ENCODE measurements around the gene CACNA1H. TPM values are rescaled to one million over a fixed set of nuclear protein-coding genes. Genes with fewer than 3 reads are reported as not detected.
A peak's percentile ranks its signal among the peaks of the same experiment; 100 is the strongest.
"Not testable (repeated sequence)": the region's sequence is repeated elsewhere in the genome, so short reads cannot be mapped to it uniquely, and the experiment has no call there.

The CACNA1H gene
- total RNA-seq, 1 donor from 2014 or later, result 3.2 TPM

DNA sequence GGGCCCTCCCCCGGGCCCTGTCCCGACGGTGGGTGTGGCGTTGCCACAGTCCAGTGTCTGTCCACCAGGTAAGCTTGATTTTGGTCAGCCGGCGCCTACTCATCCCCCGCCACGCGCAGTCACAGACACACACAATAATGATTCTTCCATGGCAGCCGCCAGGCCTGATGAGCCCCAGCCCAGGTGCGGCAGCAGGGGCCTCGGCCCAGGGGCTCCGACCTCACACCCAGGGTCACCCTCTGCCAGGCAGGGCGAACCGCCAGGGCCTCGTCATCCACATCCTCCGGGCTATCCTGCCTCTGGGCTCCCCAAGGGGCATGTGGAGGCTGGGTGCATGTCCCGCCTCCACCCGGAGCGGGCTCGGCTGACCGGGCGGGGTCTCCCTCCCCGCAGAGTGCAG is 64.6 kb downstream of the CACNA1H start:
- DNase-seq (no peak), ATAC-seq (no peak)
- intact Hi-C loops (cut with micrococcal nuclease), result no loop called here

DNA sequence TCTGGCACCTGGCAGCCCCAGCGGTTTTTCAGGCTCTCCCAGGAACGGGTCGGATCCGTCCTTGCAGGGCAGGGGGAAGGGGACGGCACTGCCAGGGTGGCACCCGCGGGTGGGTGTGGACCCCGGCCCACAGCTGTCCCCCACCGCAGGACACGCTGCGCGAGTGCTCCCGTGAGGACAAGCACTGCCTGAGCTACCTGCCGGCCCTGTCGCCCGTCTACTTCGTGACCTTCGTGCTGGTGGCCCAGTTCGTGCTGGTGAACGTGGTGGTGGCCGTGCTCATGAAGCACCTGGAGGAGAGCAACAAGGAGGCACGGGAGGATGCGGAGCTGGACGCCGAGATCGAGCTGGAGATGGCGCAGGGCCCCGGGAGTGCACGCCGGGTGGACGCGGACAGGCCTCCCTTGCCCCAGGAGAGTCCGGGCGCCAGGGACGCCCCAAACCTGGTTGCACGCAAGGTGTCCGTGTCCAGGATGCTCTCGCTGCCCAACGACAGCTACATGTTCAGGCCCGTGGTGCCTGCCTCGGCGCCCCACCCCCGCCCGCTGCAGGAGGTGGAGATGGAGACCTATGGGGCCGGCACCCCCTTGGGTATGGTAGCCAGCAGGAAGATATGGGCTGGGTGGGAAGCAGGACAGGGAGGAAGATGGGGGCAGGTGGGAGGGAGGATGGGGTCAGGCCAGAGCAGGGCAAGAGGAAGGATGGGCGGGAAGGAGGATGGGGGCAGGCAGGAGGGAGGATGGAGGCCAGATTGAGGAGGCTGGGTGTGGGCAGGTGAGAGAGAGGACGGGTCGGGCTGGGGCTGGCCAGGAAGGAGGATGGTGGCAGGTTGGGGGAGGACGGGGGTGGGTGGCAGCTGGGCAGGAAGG is 65.4 kb downstream of the CACNA1H start:
- ATAC-seq, result no peak
- intact Hi-C loops (cut with micrococcal nuclease), result no loop called here
- no peak for DNase-seq

DNA sequence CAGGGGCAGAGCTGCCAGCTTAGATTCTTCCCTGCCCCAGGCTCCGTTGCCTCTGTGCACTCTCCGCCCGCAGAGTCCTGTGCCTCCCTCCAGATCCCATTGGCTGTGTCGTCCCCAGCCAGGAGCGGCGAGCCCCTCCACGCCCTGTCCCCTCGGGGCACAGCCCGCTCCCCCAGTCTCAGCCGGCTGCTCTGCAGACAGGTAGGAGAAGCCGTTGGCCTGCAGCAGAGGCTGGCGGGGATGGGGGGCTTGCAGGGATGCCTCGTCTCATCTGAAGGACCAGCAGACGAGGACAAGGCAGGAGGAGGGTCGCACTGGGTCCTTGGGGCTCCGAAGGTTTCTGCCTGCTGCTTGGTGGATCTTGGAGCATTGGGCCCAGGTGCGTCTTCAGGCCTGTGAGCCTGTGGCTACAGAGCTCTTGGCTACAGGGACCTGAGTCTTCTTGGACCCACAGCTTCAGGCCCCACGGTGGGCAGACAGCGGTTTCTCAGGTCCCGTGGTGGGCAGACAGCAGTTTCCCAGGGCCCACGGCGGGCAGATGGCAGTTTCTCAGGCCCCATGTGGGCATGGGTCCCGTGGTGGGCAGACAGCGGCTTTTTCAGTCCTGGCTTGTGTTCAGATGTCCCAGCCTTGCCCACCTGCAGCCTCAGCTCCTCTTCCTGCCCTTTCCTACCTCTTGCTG is 66.2 kb downstream of the CACNA1H start:
- intact Hi-C loops (cut with micrococcal nuclease), result no loop called here
- DNase-seq, result no peak
- no peak for ATAC-seq

DNA sequence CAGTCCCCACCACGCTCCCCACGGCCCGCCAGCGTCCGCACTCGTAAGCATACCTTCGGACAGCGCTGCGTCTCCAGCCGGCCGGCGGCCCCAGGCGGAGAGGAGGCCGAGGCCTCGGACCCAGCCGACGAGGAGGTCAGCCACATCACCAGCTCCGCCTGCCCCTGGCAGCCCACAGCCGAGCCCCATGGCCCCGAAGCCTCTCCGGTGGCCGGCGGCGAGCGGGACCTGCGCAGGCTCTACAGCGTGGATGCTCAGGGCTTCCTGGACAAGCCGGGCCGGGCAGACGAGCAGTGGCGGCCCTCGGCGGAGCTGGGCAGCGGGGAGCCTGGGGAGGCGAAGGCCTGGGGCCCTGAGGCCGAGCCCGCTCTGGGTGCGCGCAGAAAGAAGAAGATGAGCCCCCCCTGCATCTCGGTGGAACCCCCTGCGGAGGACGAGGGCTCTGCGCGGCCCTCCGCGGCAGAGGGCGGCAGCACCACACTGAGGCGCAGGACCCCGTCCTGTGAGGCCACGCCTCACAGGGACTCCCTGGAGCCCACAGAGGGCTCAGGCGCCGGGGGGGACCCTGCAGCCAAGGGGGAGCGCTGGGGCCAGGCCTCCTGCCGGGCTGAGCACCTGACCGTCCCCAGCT is 67.3 kb downstream of the CACNA1H start:
- DNase-seq, result no peak
- intact Hi-C loops (cut with micrococcal nuclease), result no loop called here
- ATAC-seq, result no peak

DNA sequence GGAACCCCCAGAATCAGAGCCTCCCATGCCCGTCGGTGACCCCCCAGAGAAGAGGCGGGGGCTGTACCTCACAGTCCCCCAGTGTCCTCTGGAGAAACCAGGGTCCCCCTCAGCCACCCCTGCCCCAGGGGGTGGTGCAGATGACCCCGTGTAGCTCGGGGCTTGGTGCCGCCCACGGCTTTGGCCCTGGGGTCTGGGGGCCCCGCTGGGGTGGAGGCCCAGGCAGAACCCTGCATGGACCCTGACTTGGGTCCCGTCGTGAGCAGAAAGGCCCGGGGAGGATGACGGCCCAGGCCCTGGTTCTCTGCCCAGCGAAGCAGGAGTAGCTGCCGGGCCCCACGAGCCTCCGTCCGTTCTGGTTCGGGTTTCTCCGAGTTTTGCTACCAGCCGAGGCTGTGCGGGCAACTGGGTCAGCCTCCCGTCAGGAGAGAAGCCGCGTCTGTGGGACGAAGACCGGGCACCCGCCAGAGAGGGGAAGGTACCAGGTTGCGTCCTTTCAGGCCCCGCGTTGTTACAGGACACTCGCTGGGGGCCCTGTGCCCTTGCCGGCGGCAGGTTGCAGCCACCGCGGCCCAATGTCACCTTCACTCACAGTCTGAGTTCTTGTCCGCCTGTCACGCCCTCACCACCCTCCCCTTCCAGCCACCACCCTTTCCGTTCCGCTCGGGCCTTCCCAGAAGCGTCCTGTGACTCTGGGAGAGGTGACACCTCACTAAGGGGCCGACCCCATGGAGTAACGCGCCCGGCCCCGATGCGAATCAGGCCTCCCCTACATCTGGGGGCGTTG is 68.1 kb downstream of the CACNA1H start:
- ATAC-seq, result peak; percentile 11

DNA sequence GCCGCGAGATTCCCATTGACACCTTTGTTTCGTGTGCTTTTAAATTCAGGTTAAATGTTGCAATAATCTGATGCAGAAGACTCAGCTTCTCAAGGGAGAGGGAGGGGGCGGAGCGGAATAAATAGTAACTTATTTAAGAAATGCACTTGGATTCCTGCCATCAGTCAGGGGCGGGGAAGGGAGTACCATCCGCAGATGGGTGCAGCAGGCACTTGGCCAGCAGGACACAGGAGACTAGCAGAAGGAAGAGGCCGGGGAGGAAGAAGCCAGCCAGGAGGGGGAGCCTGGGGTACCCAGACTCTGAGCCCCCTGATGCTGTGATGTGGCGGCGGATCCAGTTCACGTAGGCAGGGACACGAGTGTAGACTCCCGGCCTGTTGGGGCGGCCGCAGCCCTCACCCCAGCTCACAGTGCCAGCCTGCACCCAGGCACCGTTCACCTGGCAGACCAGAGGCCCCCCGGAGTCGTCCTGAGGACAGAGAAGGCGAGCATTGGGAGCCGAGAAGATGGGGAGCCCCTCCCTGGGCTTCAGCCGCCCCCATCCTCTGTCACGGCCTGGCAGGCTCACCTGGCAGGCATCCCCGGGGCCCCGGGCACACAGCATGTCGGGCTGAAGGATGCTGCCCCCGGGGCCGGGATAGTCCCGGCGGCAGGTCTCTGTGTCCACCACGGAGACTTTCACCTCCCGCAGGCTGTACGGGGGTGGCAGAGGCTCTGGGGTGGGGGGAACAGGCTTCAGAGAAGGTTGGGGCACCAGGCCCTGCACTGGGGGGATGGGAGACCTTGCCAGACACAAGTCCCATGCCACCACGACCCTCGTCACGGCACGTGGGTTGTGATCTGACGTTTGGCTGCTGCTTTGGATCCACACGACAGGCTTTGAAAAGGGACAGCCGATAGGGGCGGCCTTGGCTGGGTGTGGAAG is 69.0 kb downstream of the CACNA1H start:
- ATAC-seq (no peak), DNase-seq (no peak)
- intact Hi-C loops (cut with micrococcal nuclease), result no loop called here

More for the DNA sequence above, 68.1 kb downstream of the CACNA1H start:
- intact Hi-C loops (cut with micrococcal nuclease), result no loop called here
- DNase-seq, result no peak

DNA sequence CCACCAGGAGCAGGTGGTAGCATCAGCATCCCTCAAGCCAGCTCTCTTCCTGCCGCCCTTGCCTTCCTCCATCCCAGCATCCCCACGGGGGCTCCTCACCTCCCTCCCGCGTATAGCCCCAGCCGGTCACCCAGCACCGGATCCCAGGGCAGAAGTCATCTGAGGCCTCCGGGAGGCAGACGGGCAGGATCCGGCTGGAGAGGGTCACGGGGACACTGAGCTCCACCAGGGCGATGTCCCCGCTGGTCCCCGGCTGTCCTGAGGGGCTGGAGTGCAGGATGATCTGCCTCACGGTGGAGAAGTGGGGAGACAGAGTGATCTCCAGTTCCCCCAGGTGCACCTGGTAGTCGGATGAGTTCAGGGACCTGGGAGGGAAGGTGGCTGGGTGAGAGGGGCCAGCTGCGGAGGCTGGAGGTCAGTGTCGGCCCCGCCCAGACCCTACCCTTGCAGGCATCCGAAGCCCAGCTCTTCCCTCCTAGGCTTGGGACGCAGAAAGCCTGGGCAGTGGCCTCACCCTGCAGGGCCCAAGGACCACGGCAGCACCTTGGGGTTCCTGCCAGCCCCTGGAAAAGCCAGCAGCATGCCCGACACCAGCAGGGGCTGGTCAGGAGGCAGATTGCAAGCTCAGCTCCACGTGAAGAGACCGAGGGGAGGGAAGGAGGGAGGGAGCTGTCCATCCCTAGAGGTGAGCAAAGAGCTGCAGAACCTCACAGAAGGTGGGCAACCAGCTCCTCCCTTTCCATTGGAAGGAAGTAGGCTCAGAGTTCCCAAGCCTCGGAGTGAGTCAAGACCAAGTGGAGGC is 69.8 kb downstream of the CACNA1H start:
- intact Hi-C loops (cut with micrococcal nuclease), result no loop called here
- ATAC-seq (no peak), DNase-seq (no peak)

DNA sequence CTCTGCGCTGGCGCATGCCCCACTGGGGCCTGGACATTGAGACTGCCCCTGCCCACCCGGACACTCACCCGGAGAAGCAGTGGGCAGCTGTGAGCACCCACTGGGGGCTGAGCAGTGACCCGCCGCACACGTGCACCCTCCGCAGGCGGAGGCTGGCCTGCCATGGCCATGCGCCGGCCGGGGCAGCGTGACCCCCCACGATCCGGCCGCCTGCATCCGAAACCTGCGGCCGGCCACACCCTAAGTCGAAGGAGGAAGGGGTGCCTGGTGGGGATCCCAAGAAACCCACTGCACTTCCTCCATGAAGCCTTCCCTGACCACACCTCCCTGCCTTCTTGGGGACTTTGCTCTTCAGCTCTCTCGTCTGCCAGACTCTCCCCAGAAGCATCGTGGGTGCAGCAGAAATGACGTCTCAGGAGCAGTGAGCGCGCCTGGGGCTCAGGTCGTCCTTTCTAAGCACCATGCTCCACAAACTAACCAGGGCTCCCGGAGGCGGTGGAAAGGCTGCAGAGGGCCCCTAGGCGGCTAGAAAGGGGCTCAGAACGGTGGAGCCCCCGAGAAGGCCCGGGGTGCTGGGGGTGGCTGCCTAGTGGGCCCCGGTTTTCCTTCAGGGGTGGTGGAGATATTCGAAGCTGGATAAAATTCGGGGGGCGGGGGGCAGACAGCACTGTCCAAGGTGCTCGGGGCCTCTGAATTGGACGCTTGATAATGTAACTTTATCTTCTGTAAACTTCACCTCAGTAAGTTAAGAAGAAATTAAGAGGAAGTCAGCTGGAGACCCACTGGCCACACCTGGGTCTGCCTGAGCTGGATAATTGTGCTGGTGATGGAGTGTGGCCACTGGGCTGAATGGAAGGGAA is 70.7 kb downstream of the CACNA1H start:
- intact Hi-C loops (cut with micrococcal nuclease), result no loop called here
- DNase-seq, result no peak
- no peak for ATAC-seq

DNA sequence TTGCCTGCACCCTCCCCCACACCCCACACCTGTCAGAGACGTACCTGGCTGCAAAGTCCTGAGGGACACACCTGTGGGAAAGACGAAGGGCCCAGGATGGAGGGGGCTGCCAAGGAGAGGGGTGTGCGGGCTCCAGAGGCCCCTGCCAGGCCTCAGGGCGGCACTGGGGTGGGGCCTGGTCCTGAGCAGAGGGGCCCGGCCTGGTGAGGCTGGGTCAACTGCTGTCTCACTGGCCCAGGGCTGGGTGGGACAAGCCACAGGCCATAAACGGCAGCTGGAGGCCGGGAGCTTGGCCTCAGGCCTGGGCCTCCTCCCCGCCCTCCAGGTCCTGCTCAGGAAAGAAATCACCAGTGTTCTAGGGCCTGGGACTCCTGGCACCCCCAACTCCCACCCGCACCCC is 71.7 kb downstream of the CACNA1H start:
- DNase-seq, result no peak
- ATAC-seq, result no peak
- intact Hi-C loops (cut with micrococcal nuclease), result no loop called here

DNA sequence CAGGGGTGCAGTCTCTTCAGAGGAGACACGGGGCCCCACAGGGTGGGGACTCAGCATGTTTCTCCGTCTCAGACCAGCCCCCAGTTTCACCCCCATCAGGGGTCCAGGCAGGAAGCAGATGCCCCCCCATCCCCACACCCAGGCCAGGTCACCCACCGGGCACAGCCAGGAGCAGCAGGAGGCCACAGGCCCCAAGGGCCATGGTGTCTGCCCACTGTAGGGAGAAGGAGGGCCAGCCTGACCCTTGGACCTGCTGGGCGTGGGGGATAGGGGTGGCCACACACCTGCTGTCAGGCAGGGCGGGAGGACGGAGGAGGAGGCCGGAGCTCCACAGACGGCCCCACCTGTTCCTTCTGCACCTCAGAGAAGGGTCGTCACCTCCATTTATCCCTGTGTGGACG is 72.1 kb downstream of the CACNA1H start, which contains the start of gene TPSG1:
Gene TPSG1 (minus strand): TSS at position 218 of the 401 bp plus-strand sequence. CDS start 16 bp downstream, at position 202.
- intact Hi-C loops (cut with micrococcal nuclease), result no loop called here
- ATAC-seq, result no peak
- DNase-seq, result no peak

DNA sequence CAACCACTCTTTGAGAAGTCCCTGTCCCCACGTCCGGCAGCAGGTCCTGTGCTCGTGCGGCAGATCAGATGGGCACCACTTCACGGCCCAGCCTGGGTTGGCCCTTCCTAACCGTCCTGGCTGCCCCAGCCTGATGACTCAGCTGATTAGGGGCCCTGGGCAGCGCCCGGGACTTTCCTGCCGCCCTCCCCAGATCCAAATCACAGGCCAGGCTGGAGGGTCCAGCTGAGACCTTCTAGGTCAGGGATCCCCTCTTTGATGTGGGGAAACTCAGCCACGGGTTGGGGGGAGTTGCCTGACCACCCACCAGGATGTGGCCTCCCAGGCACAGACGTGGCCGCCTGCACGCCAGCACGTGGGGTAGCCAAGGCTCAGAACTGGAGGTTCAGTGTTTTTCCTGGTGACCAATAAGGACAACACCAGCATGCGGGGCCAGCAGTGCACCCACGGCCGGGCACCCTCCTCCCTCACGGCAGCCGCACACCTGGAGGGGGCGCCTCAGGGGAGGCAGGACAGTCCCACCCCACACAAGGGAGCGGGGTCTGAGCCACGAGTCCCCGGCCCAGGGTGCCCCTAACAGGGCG is 72.9 kb downstream of the CACNA1H start:
- DNase-seq; intact Hi-C loops (cut with micrococcal nuclease); ATAC-seq: not testable (repeated sequence)

DNA sequence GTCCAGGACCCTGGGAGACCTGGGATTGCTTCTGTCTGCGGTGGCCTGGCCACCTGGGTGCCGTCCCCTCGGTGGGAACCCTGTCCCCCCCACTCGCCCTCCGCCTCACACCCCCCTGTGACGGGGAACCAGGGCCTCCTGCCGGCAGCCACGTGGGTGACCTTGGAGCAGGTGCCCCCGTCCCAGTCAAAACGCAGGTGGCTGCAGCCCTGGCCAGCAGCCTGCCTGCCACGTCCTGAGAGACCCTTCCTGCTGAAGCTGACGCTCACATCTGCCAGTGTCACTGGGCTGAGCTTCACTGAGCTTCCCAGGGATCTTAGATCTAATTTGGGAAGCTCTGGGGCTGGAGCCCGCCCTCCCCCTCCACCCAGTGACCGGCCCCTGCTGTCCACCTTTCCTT is 73.8 kb downstream of the CACNA1H start:
- not testable (repeated sequence) for ATAC-seq, DNase-seq

DNA sequence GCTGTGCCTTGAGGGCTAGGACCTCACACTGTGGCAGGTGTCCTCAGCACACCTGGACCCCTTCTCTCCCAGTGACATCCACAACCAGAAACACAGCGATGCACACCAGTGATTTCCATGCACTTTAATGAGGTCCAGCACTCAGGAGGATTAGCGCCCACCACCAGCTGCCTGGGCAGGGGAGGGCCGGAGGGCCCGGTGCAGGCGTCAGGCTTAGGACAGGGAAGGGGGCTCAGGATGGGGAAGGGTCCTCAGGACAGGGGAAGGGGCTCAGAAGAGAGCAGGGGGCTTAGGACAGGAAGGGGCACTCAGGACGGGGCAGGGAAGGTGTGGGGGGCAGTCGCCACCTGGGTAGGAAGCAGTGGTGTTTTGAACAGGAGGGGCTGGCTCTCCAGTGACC is 75.3 kb downstream of the CACNA1H start:
- intact Hi-C loops (cut with micrococcal nuclease); DNase-seq; ATAC-seq: not testable (repeated sequence)

More for the DNA sequence above, 73.8 kb downstream of the CACNA1H start:
- intact Hi-C loops (cut with micrococcal nuclease), result not testable (repeated sequence)

DNA sequence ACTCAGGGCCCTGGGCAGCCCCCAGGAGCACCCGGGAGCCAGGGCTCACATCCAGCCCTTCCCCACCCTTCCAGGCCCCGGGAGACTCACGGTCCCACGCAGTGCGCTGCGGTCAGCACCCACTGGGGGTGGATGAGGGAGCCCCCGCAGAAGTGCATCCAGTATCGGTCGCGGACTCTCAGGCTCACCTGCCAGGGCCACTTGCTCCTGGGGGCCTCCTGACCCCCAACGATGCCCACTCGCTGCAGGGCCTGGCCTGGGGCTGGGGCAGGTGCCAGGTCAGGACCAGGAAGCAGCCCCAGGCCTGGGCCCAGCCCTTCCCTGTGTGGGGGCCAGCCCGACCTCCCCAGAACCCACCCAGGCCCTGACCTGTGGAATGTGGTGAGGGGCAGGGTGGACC is 76.6 kb downstream of the CACNA1H start:
- ATAC-seq; intact Hi-C loops (cut with micrococcal nuclease); DNase-seq: not testable (repeated sequence)

DNA sequence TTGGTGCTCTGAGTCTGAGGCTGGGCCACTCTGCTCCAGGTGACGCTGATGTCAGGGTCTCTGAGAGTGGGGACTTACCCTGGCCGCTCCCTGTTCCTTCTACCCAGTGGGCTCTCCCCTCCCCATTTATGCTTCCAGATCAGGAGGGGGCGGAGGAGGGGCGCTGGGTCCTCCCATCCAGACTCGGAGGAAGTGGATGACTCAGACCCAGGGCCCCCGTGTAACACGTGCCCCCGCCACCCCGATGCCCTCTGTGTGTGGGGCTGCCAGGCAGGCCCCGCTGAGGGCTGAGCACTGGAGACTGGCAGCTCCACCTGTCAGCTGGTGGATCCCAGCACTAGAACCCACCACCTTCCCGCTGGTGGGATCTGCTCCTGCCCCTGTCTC is 77.2 kb downstream of the CACNA1H start, which contains the start of gene TPSB2:
Gene TPSB2 (minus strand): TSS at position 101 of the 387 bp plus-strand sequence. CDS start 233 bp downstream, outside the sequence.
- ATAC-seq; intact Hi-C loops (cut with micrococcal nuclease); DNase-seq: not testable (repeated sequence)

Data from left ventricle myocardium superior (tissue), 1 donor.